OCI-M2 (cell line): Measurements from ENCODE around the gene COLEC11.
"Not testable (repeated sequence)": the region's sequence is repeated elsewhere in the genome, so short reads cannot be mapped to it uniquely, and the experiment has no call there.

ENCODE experiments used
- DNase-seq: peaks from one replicate; lab custom pipeline; 2025; ENCODE audit not compliant: unreplicated experiment; lab: John Stamatoyannopoulos, UW

COLEC11 gene

GRCh38 chr2:3604991-3605961, 10.4 kb downstream of the COLEC11 start:
- DNase-seq: no peak

- no peak for DNase-seq
These were observed 11.1 kb downstream of the COLEC11 start for GRCh38 chr2:3606028-3606369.

GRCh38 chr2:3606370-3607201, 11.7 kb downstream of the COLEC11 start:
- no peak for DNase-seq

- DNase-seq: no peak
These were observed 13.7 kb downstream of the COLEC11 start for GRCh38 chr2:3608373-3609278.

GRCh38 chr2:3609279-3609673, 14.4 kb downstream of the COLEC11 start:
- not testable (repeated sequence) for DNase-seq

GRCh38 chr2:3610415-3610814, 15.5 kb downstream of the COLEC11 start:
- no peak for DNase-seq

GRCh38 chr2:3610881-3611505, 16.1 kb downstream of the COLEC11 start:
- DNase-seq: no peak

GRCh38 chr2:3611589-3611988, 16.7 kb downstream of the COLEC11 start:
- no peak for DNase-seq

GRCh38 chr2:3612639-3613523, 18.0 kb downstream of the COLEC11 start:
- no peak for DNase-seq

GRCh38 chr2:3613524-3613905, 18.6 kb downstream of the COLEC11 start:
- no peak for DNase-seq

- DNase-seq: not testable (repeated sequence)
These were observed 19.8 kb downstream of the COLEC11 start for GRCh38 chr2:3614743-3615142.

- DNase-seq: not testable (repeated sequence)
These were observed 20.8 kb downstream of the COLEC11 start for GRCh38 chr2:3615541-3616200.

GRCh38 chr2:3616435-3617197, 21.7 kb downstream of the COLEC11 start:
- DNase-seq: not testable (repeated sequence)

GRCh38 chr2:3617198-3617890, 22.4 kb downstream of the COLEC11 start:
- DNase-seq: no peak

- DNase-seq: no peak
These were observed 23.5 kb downstream of the COLEC11 start for GRCh38 chr2:3618367-3618766.

- DNase-seq: no peak
These were observed 24.1 kb downstream of the COLEC11 start for GRCh38 chr2:3619033-3619432.

- DNase-seq: not testable (repeated sequence)
These were observed 24.7 kb downstream of the COLEC11 start for GRCh38 chr2:3619661-3620060.

GRCh38 chr2:3620834-3621233, 25.9 kb downstream of the COLEC11 start:
- DNase-seq: no peak
